T-helper 22 cell (primary cell): ENCODE measurements around the gene USP17L13.
"Not testable (repeated sequence)": the region's sequence is repeated elsewhere in the genome, so short reads cannot be mapped to it uniquely, and the experiment has no call there.

ENCODE experiments used
- DNase-seq: peaks from one replicate; pipeline ENCODE4 v3.0.0-alpha.2; 2020; ENCODE audit warnings: low read depth

The USP17L13 gene, protein sequence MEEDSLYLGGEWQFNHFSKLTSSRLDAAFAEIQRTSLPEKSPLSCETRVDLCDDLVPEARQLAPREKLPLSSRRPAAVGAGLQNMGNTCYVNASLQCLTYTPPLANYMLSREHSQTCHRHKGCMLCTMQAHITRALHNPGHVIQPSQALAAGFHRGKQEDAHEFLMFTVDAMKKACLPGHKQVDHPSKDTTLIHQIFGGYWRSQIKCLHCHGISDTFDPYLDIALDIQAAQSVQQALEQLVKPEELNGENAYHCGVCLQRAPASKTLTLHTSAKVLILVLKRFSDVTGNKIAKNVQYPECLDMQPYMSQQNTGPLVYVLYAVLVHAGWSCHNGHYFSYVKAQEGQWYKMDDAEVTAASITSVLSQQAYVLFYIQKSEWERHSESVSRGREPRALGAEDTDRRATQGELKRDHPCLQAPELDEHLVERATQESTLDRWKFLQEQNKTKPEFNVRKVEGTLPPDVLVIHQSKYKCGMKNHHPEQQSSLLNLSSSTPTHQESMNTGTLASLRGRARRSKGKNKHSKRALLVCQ

DNA sequence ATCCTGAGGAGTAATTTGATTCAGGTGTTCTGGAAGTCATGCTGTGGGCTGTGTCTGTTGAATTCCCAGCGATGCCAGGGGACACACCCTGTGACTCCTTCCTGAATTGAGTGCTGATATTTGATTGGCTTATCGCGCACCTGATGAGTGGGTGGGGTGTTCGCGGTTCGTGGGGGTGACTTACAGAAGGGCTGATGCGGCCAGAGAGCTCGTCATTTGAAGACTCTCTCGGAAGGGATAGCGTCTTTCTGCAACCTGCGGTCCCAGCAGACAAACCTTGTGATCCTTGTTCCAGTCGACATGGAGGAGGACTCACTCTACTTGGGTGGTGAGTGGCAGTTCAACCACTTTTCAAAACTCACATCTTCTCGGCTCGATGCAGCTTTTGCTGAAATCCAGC is at the start of gene USP17L13:
TSS of gene USP17L13 (plus strand) at position 301 of the 400 bp plus-strand sequence. CDS start at position 301, 0 bp downstream.
- not testable (repeated sequence) for DNase-seq

- not testable (repeated sequence) for DNase-seq
Observed at GRCh38 chr4:9210357-9210756, 14.3 kb upstream of the USP17L13 start, which contains the start of gene USP17L10. Gene USP17L10 (plus strand): TSS chr4:9210657. CDS start chr4:9210657, 0 bp downstream.

- DNase-seq, result not testable (repeated sequence)
Observed at GRCh38 chr4:9214701-9215100, 10.0 kb upstream of the USP17L13 start.

DNA sequence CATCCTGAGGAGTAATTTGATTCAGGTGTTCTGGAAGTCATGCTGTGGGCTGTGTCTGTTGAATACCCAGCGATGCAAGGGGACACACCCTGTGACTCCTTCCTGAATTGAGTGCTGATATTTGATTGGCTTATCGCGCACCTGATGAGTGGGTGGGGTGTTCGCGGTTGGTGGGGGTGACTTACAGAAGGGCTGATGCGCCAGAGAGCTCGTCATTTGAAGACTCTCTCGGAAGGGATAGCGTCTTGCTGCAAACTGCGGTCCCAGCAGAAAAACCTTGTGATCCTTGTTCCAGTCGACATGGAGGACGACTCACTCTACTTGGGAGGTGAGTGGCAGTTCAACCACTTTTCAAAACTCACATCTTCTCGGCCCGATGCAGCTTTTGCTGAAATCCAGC is 9.6 kb upstream of the USP17L13 start, which contains the start of gene USP17L11:
TSS of gene USP17L11 (plus strand) at position 301 of the 400 bp plus-strand sequence. CDS start at position 301, 0 bp downstream.
- not testable (repeated sequence) for DNase-seq

DNA sequence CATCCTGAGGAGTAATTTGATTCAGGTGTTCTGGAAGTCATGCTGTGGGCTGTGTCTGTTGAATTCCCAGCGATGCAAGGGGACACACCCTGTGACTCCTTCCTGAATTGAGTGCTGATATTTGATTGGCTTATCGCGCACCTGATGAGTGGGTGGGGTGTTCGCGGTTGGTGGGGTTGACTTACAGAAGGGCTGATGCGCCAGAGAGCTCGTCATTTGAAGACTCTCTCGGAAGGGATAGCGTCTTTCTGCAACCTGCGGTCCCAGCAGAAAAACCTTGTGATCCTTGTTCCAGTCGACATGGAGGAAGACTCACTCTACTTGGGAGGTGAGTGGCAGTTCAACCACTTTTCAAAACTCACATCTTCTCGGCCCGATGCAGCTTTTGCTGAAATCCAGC is 4.8 kb upstream of the USP17L13 start, which contains the start of gene USP17L12:
TSS of gene USP17L12 (plus strand) at position 301 of the 400 bp plus-strand sequence. CDS start at position 301, 0 bp downstream.
- not testable (repeated sequence) for DNase-seq

GRCh38 chr4:9230249-9230648 is 5.6 kb downstream of the USP17L13 start:
- DNase-seq, result not testable (repeated sequence)

GRCh38 chr4:9234085-9234484 is 9.4 kb downstream of the USP17L13 start, which contains the start of gene USP17L15:
Gene USP17L15 (plus strand): TSS chr4:9234385. CDS start chr4:9234385, 0 bp downstream.
- DNase-seq, result not testable (repeated sequence)

- not testable (repeated sequence) for DNase-seq
Observed at GRCh38 chr4:9238461-9238860, 13.8 kb downstream of the USP17L13 start.

DNA sequence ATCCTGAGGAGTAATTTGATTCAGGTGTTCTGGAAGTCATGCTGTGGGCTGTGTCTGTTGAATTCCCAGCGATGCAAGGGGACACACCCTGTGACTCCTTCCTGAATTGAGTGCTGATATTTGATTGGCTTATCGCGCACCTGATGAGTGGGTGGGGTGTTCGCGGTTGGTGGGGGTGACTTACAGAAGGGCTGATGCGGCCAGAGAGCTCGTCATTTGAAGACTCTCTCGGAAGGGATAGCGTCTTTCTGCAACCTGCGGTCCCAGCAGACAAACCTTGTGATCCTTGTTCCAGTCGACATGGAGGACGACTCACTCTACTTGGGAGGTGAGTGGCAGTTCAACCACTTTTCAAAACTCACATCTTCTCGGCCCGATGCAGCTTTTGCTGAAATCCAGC is 18.9 kb downstream of the USP17L13 start, which contains the start of gene USP17L17:
TSS of gene USP17L17 (plus strand) at position 301 of the 400 bp plus-strand sequence. CDS start at position 301, 0 bp downstream.
- DNase-seq, result not testable (repeated sequence)

DNA sequence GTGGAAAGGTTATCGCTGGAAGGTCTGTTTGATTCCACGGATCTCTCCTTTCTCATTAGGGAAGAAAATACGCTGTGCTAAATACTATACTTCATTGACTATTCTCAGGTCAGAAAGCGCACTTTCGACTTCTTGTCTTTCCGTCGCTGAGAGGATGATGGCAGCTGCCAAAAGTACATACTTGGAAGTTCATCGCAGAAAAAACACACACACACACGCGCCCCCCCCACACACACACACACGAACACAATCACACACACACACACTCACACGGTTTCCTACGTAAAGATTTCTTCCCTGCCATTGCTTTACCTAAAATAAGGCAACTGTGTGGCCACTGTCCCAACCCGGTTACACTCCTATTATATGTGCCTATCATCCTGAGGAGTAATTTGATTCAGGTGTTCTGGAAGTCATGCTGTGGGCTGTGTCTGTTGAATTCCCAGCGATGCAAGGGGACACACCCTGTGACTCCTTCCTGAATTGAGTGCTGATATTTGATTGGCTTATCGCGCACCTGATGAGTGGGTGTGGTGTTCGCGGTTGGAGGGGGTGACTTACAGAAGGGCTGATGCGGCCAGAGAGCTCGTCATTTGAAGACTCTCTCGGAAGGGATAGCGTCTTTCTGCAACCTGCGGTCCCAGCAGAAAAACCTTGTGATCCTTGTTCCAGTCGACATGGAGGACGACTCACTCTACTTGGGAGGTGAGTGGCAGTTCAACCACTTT is 23.4 kb downstream of the USP17L13 start, which contains the start of gene USP17L18:
TSS of gene USP17L18 (plus strand) at position 678 of the 728 bp plus-strand sequence. CDS start at position 678, 0 bp downstream.
- not testable (repeated sequence) for DNase-seq

GRCh38 chr4:9253078-9253477 is 28.4 kb downstream of the USP17L13 start, which contains the start of gene USP17L19:
Gene USP17L19 (plus strand): TSS chr4:9253378. CDS start chr4:9253378, 0 bp downstream.
- not testable (repeated sequence) for DNase-seq

DNA sequence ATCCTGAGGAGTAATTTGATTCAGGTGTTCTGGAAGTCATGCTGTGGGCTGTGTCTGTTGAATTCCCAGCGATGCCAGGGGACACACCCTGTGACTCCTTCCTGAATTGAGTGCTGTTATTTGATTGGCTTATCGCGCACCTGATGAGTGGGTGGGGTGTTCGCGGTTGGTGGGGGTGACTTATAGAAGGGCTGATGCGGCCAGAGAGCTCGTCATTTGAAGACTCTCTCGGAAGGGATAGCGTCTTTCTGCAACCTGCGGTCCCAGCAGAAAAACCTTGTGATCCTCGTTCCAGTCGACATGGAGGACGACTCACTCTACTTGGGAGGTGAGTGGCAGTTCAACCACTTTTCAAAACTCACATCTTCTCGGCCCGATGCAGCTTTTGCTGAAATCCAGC is 33.1 kb downstream of the USP17L13 start, which contains the start of gene USP17L20:
TSS of gene USP17L20 (plus strand) at position 301 of the 400 bp plus-strand sequence. CDS start at position 301, 0 bp downstream.
- not testable (repeated sequence) for DNase-seq

DNA sequence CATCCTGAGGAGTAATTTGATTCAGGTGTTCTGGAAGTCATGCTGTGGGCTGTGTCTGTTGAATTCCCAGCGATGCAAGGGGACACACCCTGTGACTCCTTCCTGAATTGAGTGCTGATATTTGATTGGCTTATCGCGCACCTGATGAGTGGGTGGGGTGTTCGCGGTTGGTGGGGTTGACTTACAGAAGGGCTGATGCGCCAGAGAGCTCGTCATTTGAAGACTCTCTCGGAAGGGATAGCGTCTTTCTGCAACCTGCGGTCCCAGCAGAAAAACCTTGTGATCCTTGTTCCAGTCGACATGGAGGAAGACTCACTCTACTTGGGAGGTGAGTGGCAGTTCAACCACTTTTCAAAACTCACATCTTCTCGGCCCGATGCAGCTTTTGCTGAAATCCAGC is 37.9 kb downstream of the USP17L13 start, which contains the start of gene USP17L21:
TSS of gene USP17L21 (plus strand) at position 301 of the 400 bp plus-strand sequence. CDS start at position 301, 0 bp downstream.
- DNase-seq, result not testable (repeated sequence)

- not testable (repeated sequence) for DNase-seq
Observed at GRCh38 chr4:9267319-9267718, 42.6 kb downstream of the USP17L13 start, which contains the start of gene USP17L22. Gene USP17L22 (plus strand): TSS chr4:9267619. CDS start chr4:9267619, 0 bp downstream.

- DNase-seq, result not testable (repeated sequence)
Observed at GRCh38 chr4:9271719-9272118, 47.0 kb downstream of the USP17L13 start.
